HG02642 (cell line): ENCODE results near the gene PACRG.

Source experiments
- ATAC-seq: cut with Tn5 transposase; IDR thresholded peaks from one replicate; pipeline ENCODE4 v1.9.1; 2021; ENCODE audit warnings: mild to moderate bottlenecking; ENCODE audit not compliant: unreplicated experiment, poor library complexity

PACRG gene

GRCh38 chr6:162709431-162709830, 18.3 kb upstream of the PACRG start:
- no peak for ATAC-seq

- no peak for ATAC-seq
Observed at GRCh38 chr6:162710419-162710818, 17.4 kb upstream of the PACRG start.

- no peak for ATAC-seq
Observed at GRCh38 chr6:162710936-162711335, 16.8 kb upstream of the PACRG start.

- no peak for ATAC-seq
Observed at GRCh38 chr6:162711376-162711775, 16.4 kb upstream of the PACRG start.

- ATAC-seq = no peak
Observed at GRCh38 chr6:162712694-162713093, 15.1 kb upstream of the PACRG start.

GRCh38 chr6:162713974-162714780, 13.6 kb upstream of the PACRG start:
- no peak for ATAC-seq

GRCh38 chr6:162715601-162716000, 12.2 kb upstream of the PACRG start:
- ATAC-seq = no peak

GRCh38 chr6:162719528-162719927, 8.2 kb upstream of the PACRG start:
- ATAC-seq = no peak

- ATAC-seq = no peak
Observed at GRCh38 chr6:162721404-162721687, 6.4 kb upstream of the PACRG start.

GRCh38 chr6:162722226-162722625, 5.5 kb upstream of the PACRG start:
- ATAC-seq = no peak

- ATAC-seq = no peak
Observed at GRCh38 chr6:162722633-162723032, 5.1 kb upstream of the PACRG start.

- no peak for ATAC-seq
Observed at GRCh38 chr6:162726947-162727321, 840 bp upstream of the PACRG start.

GRCh38 chr6:162728197-162728596, 423 bp downstream of the PACRG start:
- no peak for ATAC-seq

- no peak for ATAC-seq
Observed at GRCh38 chr6:162728706-162729105, 932 bp downstream of the PACRG start.

GRCh38 chr6:162730502-162730901, 2.7 kb downstream of the PACRG start:
- ATAC-seq = no peak

- no peak for ATAC-seq
Observed at GRCh38 chr6:162733489-162733888, 5.7 kb downstream of the PACRG start.

- no peak for ATAC-seq
Observed at GRCh38 chr6:162736961-162737360, 9.2 kb downstream of the PACRG start.

GRCh38 chr6:162750776-162751175, 23.0 kb downstream of the PACRG start:
- no peak for ATAC-seq

- ATAC-seq = no peak
Observed at GRCh38 chr6:162751211-162751859, 23.6 kb downstream of the PACRG start.

GRCh38 chr6:162753775-162754174, 26.0 kb downstream of the PACRG start:
- no peak for ATAC-seq

GRCh38 chr6:162770136-162770535, 42.4 kb downstream of the PACRG start:
- no peak for ATAC-seq

- ATAC-seq = no peak
Observed at GRCh38 chr6:162770955-162771354, 43.2 kb downstream of the PACRG start.
